ENCODE measurements around the gene LASP1.

DNA sequence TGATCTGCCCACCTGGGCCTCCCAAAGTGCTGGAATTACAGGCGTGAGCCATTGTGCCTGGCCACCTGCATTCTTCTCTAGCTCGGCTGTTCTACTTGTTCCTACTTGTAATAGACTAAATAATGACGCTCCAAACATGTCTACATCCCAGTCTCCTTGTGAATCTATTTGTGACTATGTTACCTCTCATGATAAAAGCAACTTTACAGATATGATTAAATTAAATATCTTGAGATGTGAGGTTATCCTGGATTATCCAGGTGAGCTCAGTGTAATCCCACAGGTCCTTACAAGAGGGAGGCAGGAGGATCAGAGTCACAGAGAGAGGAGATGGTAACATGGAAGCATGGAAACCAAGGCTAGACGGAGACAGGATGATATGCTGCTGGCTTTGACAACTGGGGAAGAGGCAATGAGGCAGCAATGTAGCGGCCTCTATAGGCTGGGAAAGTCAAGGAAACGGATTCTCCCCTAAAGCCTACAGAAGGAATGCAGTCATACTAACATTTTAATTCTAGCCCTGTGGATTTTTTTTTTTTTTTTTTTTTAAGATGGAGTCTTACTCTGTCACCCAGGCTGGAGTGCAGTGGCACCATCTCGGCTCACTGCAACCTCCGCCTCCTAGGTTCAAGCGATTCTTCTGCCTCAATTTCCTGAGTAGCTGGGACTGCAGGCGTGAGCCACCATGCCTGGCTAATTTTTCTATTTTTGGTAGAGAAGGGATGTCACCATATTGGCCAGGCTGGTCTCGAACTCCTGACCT is 5.0 kb upstream of the LASP1 start:
- TF ChIP-seq POLR2A (IDR thresholded peaks at IDR 0.05) (no peak), POLR2AphosphoS5 (IDR thresholded peaks at IDR 0.05) (no peak), EP300 (IDR thresholded peaks at IDR 0.05) (no peak)
- TF ChIP-seq, protein P1, sequence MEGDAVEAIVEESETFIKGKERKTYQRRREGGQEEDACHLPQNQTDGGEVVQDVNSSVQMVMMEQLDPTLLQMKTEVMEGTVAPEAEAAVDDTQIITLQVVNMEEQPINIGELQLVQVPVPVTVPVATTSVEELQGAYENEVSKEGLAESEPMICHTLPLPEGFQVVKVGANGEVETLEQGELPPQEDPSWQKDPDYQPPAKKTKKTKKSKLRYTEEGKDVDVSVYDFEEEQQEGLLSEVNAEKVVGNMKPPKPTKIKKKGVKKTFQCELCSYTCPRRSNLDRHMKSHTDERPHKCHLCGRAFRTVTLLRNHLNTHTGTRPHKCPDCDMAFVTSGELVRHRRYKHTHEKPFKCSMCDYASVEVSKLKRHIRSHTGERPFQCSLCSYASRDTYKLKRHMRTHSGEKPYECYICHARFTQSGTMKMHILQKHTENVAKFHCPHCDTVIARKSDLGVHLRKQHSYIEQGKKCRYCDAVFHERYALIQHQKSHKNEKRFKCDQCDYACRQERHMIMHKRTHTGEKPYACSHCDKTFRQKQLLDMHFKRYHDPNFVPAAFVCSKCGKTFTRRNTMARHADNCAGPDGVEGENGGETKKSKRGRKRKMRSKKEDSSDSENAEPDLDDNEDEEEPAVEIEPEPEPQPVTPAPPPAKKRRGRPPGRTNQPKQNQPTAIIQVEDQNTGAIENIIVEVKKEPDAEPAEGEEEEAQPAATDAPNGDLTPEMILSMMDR (IDR thresholded peaks at IDR 0.05) = no peak
